Mucosa of descending colon (tissue), 3 donors: ENCODE data around the gene SNTG2. TPM values are rescaled to one million over a fixed set of nuclear protein-coding genes. Genes with fewer than 3 reads are reported as not detected.

ENCODE experiments used
- ATAC-seq: fragments of 200-7000 bp; cut with Tn5 transposase; one replicate; pipeline ENCODE4 v1.9.1; 2020; ENCODE audit warnings: mild to moderate bottlenecking, moderate library complexity
- DNase-seq, 3 donors: peaks; one replicate each; pipeline ENCODE4 v3.0.0-alpha.2; 2020
- H3K36me3 ChIP-seq: fragments of 200-600 bp; one replicate; pipeline ENCODE4 v1.8.0; 2021; ENCODE audit warnings: low read depth, mild to moderate bottlenecking
- H3K4me1 ChIP-seq: fragments of 200-600 bp; one replicate; pipeline ENCODE4 v1.8.0; 2021; ENCODE audit warnings: low read depth, mild to moderate bottlenecking
- H3K4me3 ChIP-seq: fragments of 200-600 bp; one replicate; pipeline ENCODE4 v1.8.0; 2021; ENCODE audit warnings: mild to moderate bottlenecking
- H3K9me3 ChIP-seq: fragments of 200-600 bp; one replicate; pipeline ENCODE4 v1.8.0; 2021; ENCODE audit warnings: mild to moderate bottlenecking
- CTCF ChIP-seq: fragments of 200-600 bp; IDR thresholded peaks from one replicate; pipeline ENCODE4 v1.8.0; 2022; ENCODE audit warnings: antibody characterized with exemption, mild to moderate bottlenecking
- intact Hi-C, 2 donors: fragments of 100-400 bp; cut with DNase I in 1 of 2; cut with micrococcal nuclease in 1 of 2; formaldehyde crosslinking; loops; one replicate each; pipeline versions ENCODE4 v1.11.0 to v1.11.1; 2022; cut with DNase I, micrococcal nuclease
- total RNA-seq, 3 donors: library from RNA; stranded (reverse); fragmentation: NEBNext Ultra II Directional in 2 of 3; extraction: Animal tissue kit (Norgen Biotek cat#: 25700) in 2 of 3; gene quantifications; one replicate each; pipeline versions ENCODE4 v1.2.1 to v1.2.4, GENCODE V29; 2021 to 2023
- donor health status: DM: no; HTN: no; CAD: no; lungs with moderate emphysema.
- donor health status: DM: no; HTN: no; CAD: no.
- donor health status: DM: no; HTN: yes; CAD: no.

The SNTG2 gene
- total RNA-seq, 3 donors from 2014 or later = 0.38 to 3.0 (median 2.8) TPM

GRCh38 chr2:1136067-1136466, 185.4 kb downstream of the SNTG2 start:
- DNase-seq (no peak), ATAC-seq (no peak)
- Histone ChIP-seq H3K4me3 (no peak overlapping the region), H3K4me1 (no peaks in the 10 kb centered on the region), H3K36me3 (no peaks in the 10 kb centered on the region), H3K9me3 (no peaks in the 10 kb centered on the region)
- intact Hi-C loops = no loop called here
- TF ChIP-seq CTCF = no peak

GRCh38 chr2:1136846-1137245, 186.2 kb downstream of the SNTG2 start:
- no peaks in the 10 kb centered on the region for H3K4me1 ChIP-seq
- H3K9me3 ChIP-seq = no peaks in the 10 kb centered on the region
- no peak for ATAC-seq
- intact Hi-C loops = no loop called here
- H3K4me3 ChIP-seq = no peak overlapping the region
- DNase-seq = no peak
- H3K36me3 ChIP-seq = no peaks in the 10 kb centered on the region
- TF ChIP-seq CTCF = no peak

- ATAC-seq (no peak), DNase-seq (no peak)
- no peak for TF ChIP-seq CTCF
- intact Hi-C loops = no loop called here
- no peaks in the 10 kb centered on the region for H3K9me3 ChIP-seq
- H3K36me3 ChIP-seq = no peaks in the 10 kb centered on the region
- no peak overlapping the region for H3K4me3 ChIP-seq
- no peaks in the 10 kb centered on the region for H3K4me1 ChIP-seq
Observed at GRCh38 chr2:1137264-1137663, 186.6 kb downstream of the SNTG2 start.

- intact Hi-C loops = no loop called here
- Histone ChIP-seq H3K9me3 (no peaks in the 10 kb centered on the region), H3K4me1 (no peaks in the 10 kb centered on the region), H3K4me3 (no peak overlapping the region), H3K36me3 (no peaks in the 10 kb centered on the region)
- ATAC-seq = no peak
- no peak for DNase-seq
- no peak for TF ChIP-seq CTCF
Observed at GRCh38 chr2:1137913-1138391, 187.3 kb downstream of the SNTG2 start.

- Histone ChIP-seq H3K4me3 (no peak overlapping the region), H3K36me3 (no peaks in the 10 kb centered on the region), H3K9me3 (no peaks in the 10 kb centered on the region), H3K4me1 (no peaks in the 10 kb centered on the region)
- peak; percentile 76 for ATAC-seq
- peak in 2 of 3 donors; percentile 31 to 57 for DNase-seq
- peak; percentile 96 for TF ChIP-seq CTCF
- intact Hi-C loops = no loop called here
Observed at GRCh38 chr2:1140389-1141003, 189.8 kb downstream of the SNTG2 start.

- Histone ChIP-seq H3K36me3 (no peaks in the 10 kb centered on the region), H3K9me3 (no peaks in the 10 kb centered on the region), H3K4me3 (no peak overlapping the region), H3K4me1 (no peaks in the 10 kb centered on the region)
- intact Hi-C loops = no loop called here
- no peak for TF ChIP-seq CTCF
- no peak for ATAC-seq
- no peak for DNase-seq
Observed at GRCh38 chr2:1141079-1141478, 190.4 kb downstream of the SNTG2 start.
